ENCODE data around the gene CREB5. TPM values are rescaled to one million over a fixed set of nuclear protein-coding genes. Genes with fewer than 3 reads are reported as not detected.

Gene CREB5
- total and polyA plus RNA-seq, 2 of the 8 experiments (the other 6 are each of a cell fraction or from before 2014, with no cell fraction given) = 2.4 to 2.7 TPM

GRCh38 chr7:28442540-28443420 is 30.5 kb downstream of the CREB5 start:
- 90% methylated on average over 5 of the region's 5 CpGs; no CpG with 5 or more reads in 1 of the 2 experiments for WGBS, 2 experiments (ENCODE audit: extremely low coverage in 1 of 2, insufficient coverage in 1 of 2, insufficient read length in 1 of 2, insufficient replicate concordance in 2 of 2, low coverage in 1 of 2, low lambda C conversion rate in 2 of 2, missing lambda C conversion rate in 1 of 2)
- H3K9ac ChIP-seq (replicated peaks in 1 of 4; ENCODE audit: extremely low read depth in 1 of 4, low read depth in 3 of 4, low read length in 3 of 4) = no peak overlapping the region
- H4K5ac ChIP-seq (ENCODE audit: insufficient read length, low read depth, low read length) = no peak overlapping the region
- H3K79me2 ChIP-seq (ENCODE audit: control insufficient read depth in 1 of 2, insufficient read depth in 2 of 2, low read length in 2 of 2) = no peaks in the 10 kb centered on the region
- no peaks in the 10 kb centered on the region for H3K9me3 ChIP-seq (ENCODE audit: insufficient read depth in 2 of 2, low read depth in 1 of 2, low read length in 1 of 2)
- no peak overlapping the region for H2BK5ac ChIP-seq (ENCODE audit: low read depth, low read length)
- H3K36me3 ChIP-seq (ENCODE audit: control insufficient read depth in 2 of 4, insufficient read depth in 4 of 4, low read length in 3 of 4) = no peaks in the 10 kb centered on the region
- H2AK5ac ChIP-seq (ENCODE audit: low read depth, low read length) = no peak overlapping the region
- peaks cover 0 to 4% (median 2%) of the 10 kb centered on the region in 4 experiments; a peak in 2 of 7 replicates for H3K4me1 ChIP-seq (replicated peaks in 1 of 4; ENCODE audit: control insufficient read depth in 3 of 4, insufficient read depth in 4 of 4, low read length in 3 of 4)
- no peak overlapping the region for H3K27ac ChIP-seq (ENCODE audit: low read depth, low read length)
- no peak overlapping the region for H2BK15ac ChIP-seq (ENCODE audit: low read length)
- no peak overlapping the region for H3K4ac ChIP-seq (replicated peaks; ENCODE audit: insufficient read length, low read depth, low read length)
- H3K18ac ChIP-seq (ENCODE audit: extremely low read depth, low read length) = no peak overlapping the region
- H3K23ac ChIP-seq (ENCODE audit: insufficient read length) = no peak overlapping the region
- FAIRE-seq = no peak
- no peaks in the 10 kb centered on the region for H3K27me3 ChIP-seq (replicated peaks in 1 of 4; ENCODE audit: control insufficient read depth in 3 of 4, extremely low read depth in 1 of 4, insufficient read depth in 3 of 4, low read length in 3 of 4)
- ChIA-PET CTCF (ENCODE audit: partially characterized antibody) (interaction anchor here (1.0 kb wide), 1 partner anchor 70 kb away, joined by 3 read pairs; no protein-coding TSS in a partner anchor), POLR2A (ENCODE audit: partially characterized antibody) (no interaction called here)
- no peak overlapping the region for H4K91ac ChIP-seq (replicated peaks; ENCODE audit: insufficient read length, low read length)
- no peak overlapping the region for H2AFZ ChIP-seq (ENCODE audit: low read length)
- H2BK12ac ChIP-seq (ENCODE audit: low read depth, low read length) = no peak overlapping the region
- H3K14ac ChIP-seq (ENCODE audit: insufficient read length) = no peak overlapping the region
- H3K23me2 ChIP-seq (ENCODE audit: low read depth, low read length) = no peaks in the 10 kb centered on the region
- H4K20me1 ChIP-seq (replicated peaks in 1 of 2; ENCODE audit: control insufficient read depth in 1 of 2, insufficient read depth in 2 of 2, low read length in 2 of 2) = no peaks in the 10 kb centered on the region
- H3K56ac ChIP-seq (replicated peaks; ENCODE audit: insufficient read length, low read depth, low read length) = no peak overlapping the region
- peak in 1 of 2 experiments; percentile 22 for DNase-seq (ENCODE audit: low read depth in 1 of 2, low spot score in 2 of 2)
- H2BK20ac ChIP-seq (ENCODE audit: low read length) = no peak overlapping the region
- H2BK120ac ChIP-seq (replicated peaks; ENCODE audit: low read depth, low read length) = no peak overlapping the region
- H3K79me1 ChIP-seq (ENCODE audit: low read depth, low read length) = no peaks in the 10 kb centered on the region
- H4K8ac ChIP-seq (ENCODE audit: extremely low read depth, insufficient read depth, low read length) = no peak overlapping the region
- TF ChIP-seq BCL11A (IDR thresholded peaks at IDR 0.05; ENCODE audit: low read depth in 2 of 2, low read length in 2 of 2) (no peak), TEAD4 (IDR thresholded peaks at IDR 0.05; ENCODE audit: low read depth, low read length) (no peak), EZH2 (IDR thresholded peaks at IDR 0.05; ENCODE audit: low read depth, low read length, severe bottlenecking) (no peak), SIRT6 (IDR thresholded peaks at IDR 0.05; ENCODE audit: low read length) (no peak), CEBPB (IDR thresholded peaks at IDR 0.05; ENCODE audit: low read depth, low read length) (no peak), ASH2L (IDR thresholded peaks at IDR 0.05; ENCODE audit: low read length) (no peak)
- no peak overlapping the region for H3K4me3 ChIP-seq (ENCODE audit: extremely low read depth in 1 of 4, insufficient read depth in 2 of 4, low read depth in 3 of 4, low read length in 4 of 4)
- no peak overlapping the region for H3K4me2 ChIP-seq (ENCODE audit: insufficient read depth in 1 of 2, low read depth in 2 of 2, low read length in 2 of 2)
